ENCODE results near the gene CDK14. TPM values are rescaled to one million over a fixed set of nuclear protein-coding genes. Genes with fewer than 3 reads are reported as not detected.

CDK14 gene
- total and polyA plus RNA-seq, 10 of the 15 experiments (the other 5 are each of a cell fraction or from before 2014, with no cell fraction given), result 6.5 to 61.3 (median 24.2) TPM

DNA sequence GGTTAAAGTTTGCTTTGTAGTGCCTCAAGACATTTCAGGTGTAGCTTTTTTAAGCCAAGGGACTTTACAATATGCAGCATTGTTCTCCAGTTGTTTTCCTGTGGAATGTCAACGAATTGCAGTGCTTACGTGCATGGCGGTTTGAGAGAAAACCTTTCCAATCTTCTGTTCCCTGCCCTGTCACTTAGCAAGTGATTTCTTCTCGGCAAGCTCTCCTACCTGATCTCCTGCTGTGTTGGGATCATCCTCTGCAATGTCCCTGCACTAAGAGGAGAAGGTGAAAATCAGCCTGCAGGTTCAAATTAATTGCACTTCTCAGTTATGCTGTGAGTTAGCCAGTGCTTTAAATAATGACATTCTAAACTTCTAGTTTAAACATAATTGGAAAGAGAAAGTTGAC is 470.5 kb downstream of the CDK14 start:
- DNase-seq (ENCODE audit: low read depth, low spot score) (no peak), FAIRE-seq (no peak), ATAC-seq (no peak)
- H3K4me3 ChIP-seq, result no peak overlapping the region
- in situ Hi-C loops (cut with MboI) (no loop called here), intact Hi-C loops (cut with micrococcal nuclease; ENCODE audit: unreplicated experiment) (no loop called here)
- no peaks in the 10 kb centered on the region for H3K4me1 ChIP-seq (ENCODE audit: control insufficient read depth, insufficient read depth, low read length)
- H2AFZ ChIP-seq (ENCODE audit: control insufficient read depth, low read depth, low read length), result no peak overlapping the region
- POLR2A ChIA-PET, result no interaction called here
- no peaks in the 10 kb centered on the region for H3K9me3 ChIP-seq (replicated peaks; ENCODE audit: control insufficient read depth, insufficient read depth, low read length)
- no peak for TF ChIP-seq CBX3 (IDR thresholded peaks at IDR 0.05; ENCODE audit: borderline replicate concordance, low read depth)
- TF ChIP-seq BRCA1 (IDR thresholded peaks at IDR 0.05; ENCODE audit: low read depth, low read length), result no peak
- TF ChIP-seq BMI1 (IDR thresholded peaks at IDR 0.05; ENCODE audit: borderline replicate concordance), result no peak
- no peak for TF ChIP-seq KAT2A (conservative IDR thresholded peaks at IDR 0.05; ENCODE audit: control insufficient read depth, low read depth, low read length)
- TF ChIP-seq BHLHE40 (IDR thresholded peaks at IDR 0.05; ENCODE audit: borderline replicate concordance in 1 of 2, low read depth in 2 of 2, low read length in 1 of 2), result no peak
- TF ChIP-seq BCL11A (IDR thresholded peaks at IDR 0.05; ENCODE audit: low read depth, low read length), result no peak
- no peak for TF ChIP-seq ZNF24 (IDR thresholded peaks at IDR 0.05)
- H3K79me2 ChIP-seq (ENCODE audit: control insufficient read depth, insufficient read depth, low read length), result no peaks in the 10 kb centered on the region
- no peak overlapping the region for H3K4me2 ChIP-seq (ENCODE audit: control insufficient read depth, insufficient read depth)
- H3K9ac ChIP-seq (ENCODE audit: control insufficient read depth, insufficient read depth, low read length), result no peak overlapping the region
- CTCF ChIA-PET, result interaction anchor here (1.3 kb wide), 1 partner anchor 24 kb away, joined by 5 read pairs; no protein-coding TSS in a partner anchor
- H3K27me3 ChIP-seq (replicated peaks in 1 of 2; ENCODE audit: control insufficient read depth in 2 of 2, insufficient read depth in 2 of 2, low read length in 1 of 2), result no peaks in the 10 kb centered on the region
- no peaks in the 10 kb centered on the region for H4K20me1 ChIP-seq (ENCODE audit: control insufficient read depth, insufficient read depth)
- no peaks in the 10 kb centered on the region for H3K36me3 ChIP-seq (ENCODE audit: control insufficient read depth in 2 of 2, insufficient read depth in 2 of 2, low read length in 1 of 2)
- SMC1A ChIA-PET (ENCODE audit: uncharacterized antibody, unreplicated experiment), result interaction anchor here (0.8 to 1.4 kb wide), 2 partner anchors 8 to 23 kb away, joined by 3 to 4 read pairs; no protein-coding TSS in a partner anchor
- 90% methylated on average over 4 of the region's 4 CpGs for WGBS (ENCODE audit: insufficient coverage, insufficient replicate concordance, low lambda C conversion rate, missing lambda C conversion rate)
- RAD21 ChIA-PET (ENCODE audit: unreplicated experiment), result no interaction called here
- no peak overlapping the region for H3K27ac ChIP-seq (ENCODE audit: control insufficient read depth, insufficient read depth)
- no TSS peak for BruUV-seq (replicated peaks)

DNA sequence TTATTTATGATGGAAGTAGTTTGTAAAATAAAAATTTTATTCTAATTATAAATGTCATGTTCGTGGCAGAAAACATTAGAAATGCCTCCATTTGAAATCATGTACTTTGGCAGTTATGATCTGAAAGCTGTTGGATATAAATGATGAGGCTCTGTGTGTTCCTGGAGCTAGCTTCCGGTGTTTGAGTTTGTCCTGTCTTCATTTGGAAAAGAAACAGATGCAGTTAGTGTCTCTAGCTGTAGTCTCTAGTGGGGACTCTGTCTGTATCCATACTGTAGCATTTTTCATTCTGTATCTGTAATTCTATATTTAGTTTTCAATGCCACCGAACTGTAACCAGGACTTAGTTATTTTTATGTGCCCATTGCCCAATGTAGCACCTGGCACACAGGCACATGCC is 471.1 kb downstream of the CDK14 start:
- no peaks in the 10 kb centered on the region for H3K9me3 ChIP-seq (replicated peaks; ENCODE audit: control insufficient read depth, insufficient read depth, low read length)
- ChIA-PET SMC1A (ENCODE audit: uncharacterized antibody, unreplicated experiment) (interaction anchor here (0.6 to 1.4 kb wide), 2 partner anchors 23 to 399 kb away, joined by 3 read pairs; no protein-coding TSS in a partner anchor), RAD21 (ENCODE audit: unreplicated experiment) (no interaction called here), CTCF (no interaction called here), POLR2A (no interaction called here)
- H3K36me3 ChIP-seq (ENCODE audit: control insufficient read depth in 2 of 2, insufficient read depth in 2 of 2, low read length in 1 of 2), result no peaks in the 10 kb centered on the region; a peak in 1 of 4 replicates
- ATAC-seq, result no peak
- H3K9ac ChIP-seq (ENCODE audit: control insufficient read depth, insufficient read depth, low read length), result no peak overlapping the region
- no peaks in the 10 kb centered on the region for H3K27me3 ChIP-seq (replicated peaks in 1 of 2; ENCODE audit: control insufficient read depth in 2 of 2, insufficient read depth in 2 of 2, low read length in 1 of 2)
- 52% methylated on average over 3 of the region's 3 CpGs for WGBS (ENCODE audit: insufficient coverage, insufficient replicate concordance, low lambda C conversion rate, missing lambda C conversion rate)
- H3K4me2 ChIP-seq (ENCODE audit: control insufficient read depth, insufficient read depth), result no peak overlapping the region
- no peak for FAIRE-seq
- intact Hi-C loops (cut with micrococcal nuclease; ENCODE audit: unreplicated experiment), result no loop called here
- H2AFZ ChIP-seq (ENCODE audit: control insufficient read depth, low read depth, low read length), result no peak overlapping the region
- no peaks in the 10 kb centered on the region for H4K20me1 ChIP-seq (ENCODE audit: control insufficient read depth, insufficient read depth)
- no peak for DNase-seq (ENCODE audit: low read depth, low spot score)
- no TSS peak for BruUV-seq (replicated peaks)
- in situ Hi-C loops (cut with MboI), result no loop called here
- TF ChIP-seq NBN (IDR thresholded peaks at IDR 0.05) (no peak), ATF7 (IDR thresholded peaks at IDR 0.05; ENCODE audit: low read depth) (no peak), CBX3 (IDR thresholded peaks at IDR 0.05; ENCODE audit: borderline replicate concordance, low read depth) (no peak), TAF1 (IDR thresholded peaks at IDR 0.05; ENCODE audit: borderline replicate concordance, low read depth, low read length) (no peak), MTA3 (IDR thresholded peaks at IDR 0.05; ENCODE audit: borderline replicate concordance, low read length) (no peak), ZNF217 (IDR thresholded peaks at IDR 0.05) (no peak), SREBF1 (IDR thresholded peaks at IDR 0.05; ENCODE audit: low read length) (no peak), CREM (IDR thresholded peaks at IDR 0.05; ENCODE audit: low read depth) (no peak), SREBF2 (IDR thresholded peaks at IDR 0.05; ENCODE audit: low read length) (no peak)
- H3K27ac ChIP-seq (ENCODE audit: control insufficient read depth, insufficient read depth), result no peak overlapping the region
- H3K4me1 ChIP-seq (ENCODE audit: control insufficient read depth, insufficient read depth, low read length), result no peaks in the 10 kb centered on the region
- H3K79me2 ChIP-seq (ENCODE audit: control insufficient read depth, insufficient read depth, low read length), result no peaks in the 10 kb centered on the region
- no peak overlapping the region for H3K4me3 ChIP-seq

Data from GM12878 (cell line).